Esophagus squamous epithelium (tissue), 5 donors: ENCODE data around the gene TMEM255B. TPM values are rescaled to one million over a fixed set of nuclear protein-coding genes. Genes with fewer than 3 reads are reported as not detected.
"Not testable (repeated sequence)": the region's sequence is repeated elsewhere in the genome, so short reads cannot be mapped to it uniquely, and the experiment has no call there.

Experiments used
- DNase-seq: peaks from one replicate; lab custom pipeline; 2025; lab: John Stamatoyannopoulos, UW
- H3K27ac ChIP-seq, 4 donors: fragments of 200-600 bp; sonication (generic); one replicate each; pipeline ENCODE4 v1.5.1; 2016 to 2019; ENCODE audit warnings: mild to moderate bottlenecking in 1 of 4
- H3K27me3 ChIP-seq, 4 donors: fragments of 200-600 bp; sonication (generic); 1 replicate in 3 of 4; 2 replicates in 1 of 4; pipeline versions ENCODE4 v1.5.1 to v1.6.0; 2017 to 2021; ENCODE audit warnings: antibody characterized with exemption in 1 of 4
- H3K36me3 ChIP-seq, 3 donors: fragments of 200-600 bp; sonication (generic); one replicate each; pipeline ENCODE4 v1.5.1; 2016 to 2019
- H3K4me1 ChIP-seq, 3 donors: fragments of 200-600 bp; sonication (generic); one replicate each; pipeline ENCODE4 v1.5.1; 2017 to 2019
- H3K4me3 ChIP-seq, 4 donors: fragments of 200-600 bp; sonication (generic); 1 replicate in 3 of 4; 2 replicates in 1 of 4; pipeline ENCODE4 v1.5.1; 2016 to 2019; ENCODE audit warnings: mild to moderate bottlenecking in 2 of 4, moderate library complexity in 1 of 4
- H3K9me3 ChIP-seq, 3 donors: fragments of 200-600 bp; sonication (generic); one replicate each; pipeline ENCODE4 v1.5.1; 2016 to 2019
- CTCF ChIP-seq, 6 experiments: fragments of 450-650 bp in 4 of 6; fragments of 200-600 bp in 2 of 6; sonication (generic) in 2 of 6; IDR thresholded peaks; one replicate each; pipeline ENCODE4 v1.5.1; 2016 to 2019; ENCODE audit warnings: antibody characterized with exemption in 6 of 6, mild to moderate bottlenecking in 4 of 6, moderate library complexity in 4 of 6
- POLR2A ChIP-seq, 4 donors: fragments of 450-650 bp; IDR thresholded peaks; one replicate each; pipeline ENCODE4 v1.6.1; 2017; ENCODE audit warnings: antibody characterized with exemption in 4 of 4, mild to moderate bottlenecking in 4 of 4, moderate library complexity in 3 of 4
- WGBS, 2 donors: methylation state at CpG; one replicate each; pipeline ENCODE4 v1.1.5; 2018; 5-methylcytosine and 5-hydroxymethylcytosine counted together
- intact Hi-C: fragments of 100-400 bp; cut with DNase I; formaldehyde crosslinking; loops from one replicate; pipeline ENCODE4 v1.15.0; 2022
- total RNA-seq, 4 donors: library from RNA; depleted of rRNA; stranded (reverse); fragments of >200 nt; gene quantifications; one replicate each; pipeline ENCODE4 v1.1.0, GENCODE V29; 2016
- donor health status: DM: yes; HTN: yes; CAD: no.

The TMEM255B gene
- total RNA-seq, 4 donors from 2014 or later, result 0.30 to 9.2 (median 3.2) TPM; not detected in 1

GRCh38 chr13:113785051-113786010, 26.3 kb downstream of the TMEM255B start:
- TF ChIP-seq POLR2A (IDR thresholded peaks at IDR 0.05), result no peak
- TF ChIP-seq CTCF (IDR thresholded peaks at IDR 0.05), result no peak
- Histone ChIP-seq H3K36me3 (no peaks in the 10 kb centered on the region), H3K4me1 (peaks cover 0 to 18% (median 0%) of the 10 kb centered on the region in 3 donors), H3K4me3 (no peak overlapping the region), H3K9me3 (no peaks in the 10 kb centered on the region), H3K27ac (no peak overlapping the region), H3K27me3 (no peaks in the 10 kb centered on the region)
- DNase-seq, result no peak
- 70 to 81% methylated on average over 13 to 17 of the region's 19 CpGs for WGBS, 2 donors
- intact Hi-C loops, result no loop called here

GRCh38 chr13:113786262-113786841, 27.3 kb downstream of the TMEM255B start:
- intact Hi-C loops, result no loop called here

GRCh38 chr13:113787694-113788093, 28.7 kb downstream of the TMEM255B start:
- no peaks in the 10 kb centered on the region for H3K36me3 ChIP-seq
- WGBS, 2 donors, result 68 to 77% methylated on average over 9 to 10 of the region's 12 CpGs
- DNase-seq, result no peak
- TF ChIP-seq CTCF (IDR thresholded peaks at IDR 0.05) (no peak), POLR2A (IDR thresholded peaks at IDR 0.05) (no peak)
- peaks cover 0 to 8% (median 0%) of the 10 kb centered on the region in 3 donors for H3K4me1 ChIP-seq
- H3K4me3 ChIP-seq, result no peak overlapping the region
- H3K27ac ChIP-seq, result no peak overlapping the region
- no peaks in the 10 kb centered on the region for H3K9me3 ChIP-seq
- intact Hi-C loops, result no loop called here
- peaks cover 0 to under 1% (median 0%) of the 10 kb centered on the region in 4 donors for H3K27me3 ChIP-seq

More at GRCh38 chr13:113786262-113786841, 27.3 kb downstream of the TMEM255B start:
- Histone ChIP-seq H3K4me1 (peaks cover 0 to 16% (median 0%) of the 10 kb centered on the region in 3 donors), H3K27me3 (no peaks in the 10 kb centered on the region), H3K27ac (no peak overlapping the region), H3K9me3 (no peaks in the 10 kb centered on the region), H3K36me3 (no peaks in the 10 kb centered on the region), H3K4me3 (no peak overlapping the region)
- WGBS, 2 donors, result 71 to 88% methylated on average over 16 of the region's 17 CpGs
- no peak for TF ChIP-seq POLR2A (IDR thresholded peaks at IDR 0.05)
- DNase-seq, result no peak

- H3K9me3 ChIP-seq, result no peaks in the 10 kb centered on the region
- H3K27me3 ChIP-seq, result peaks cover 0 to 8% (median 0%) of the 10 kb centered on the region in 4 donors
- no peak overlapping the region for H3K27ac ChIP-seq
- DNase-seq, result no peak
- H3K36me3 ChIP-seq, result no peaks in the 10 kb centered on the region
- H3K4me3 ChIP-seq, result no peak overlapping the region
- intact Hi-C loops, result no loop called here
- peaks cover 0 to 1% (median 0%) of the 10 kb centered on the region in 3 donors for H3K4me1 ChIP-seq
- 83% methylated on average over 24 to 26 of the region's 31 CpGs for WGBS, 2 donors
- TF ChIP-seq POLR2A (IDR thresholded peaks at IDR 0.05) (no peak), CTCF (IDR thresholded peaks at IDR 0.05) (no peak)
These were observed 29.5 kb downstream of the TMEM255B start for GRCh38 chr13:113788413-113789135.

- Histone ChIP-seq H3K4me3 (no peak overlapping the region), H3K4me1 (no peaks in the 10 kb centered on the region), H3K27me3 (peaks cover 0 to 13% (median 0%) of the 10 kb centered on the region in 4 donors), H3K9me3 (no peaks in the 10 kb centered on the region), H3K36me3 (no peaks in the 10 kb centered on the region), H3K27ac (no peak overlapping the region)
- TF ChIP-seq POLR2A (IDR thresholded peaks at IDR 0.05) (no peak), CTCF (IDR thresholded peaks at IDR 0.05) (no peak)
- intact Hi-C loops, result no loop called here
- WGBS, 2 donors, result 67 to 71% methylated on average over 5 to 6 of the region's 6 CpGs
- no peak for DNase-seq
These were observed 30.1 kb downstream of the TMEM255B start for GRCh38 chr13:113789167-113789566.

GRCh38 chr13:113789931-113790330, 30.9 kb downstream of the TMEM255B start:
- H3K4me3 ChIP-seq, H3K4me1 ChIP-seq, H3K36me3 ChIP-seq, DNase-seq, H3K27ac ChIP-seq, intact Hi-C loops, H3K9me3 ChIP-seq: not testable (repeated sequence)
- WGBS, 2 donors, result no CpG with 5 or more reads among the region's 13 CpGs
- H3K27me3 ChIP-seq, result peaks cover 0 to 16% (median 0%) of the 10 kb centered on the region in 4 donors
